ENCODE measurements around the gene MTMR3.

Gene MTMR3

DNA sequence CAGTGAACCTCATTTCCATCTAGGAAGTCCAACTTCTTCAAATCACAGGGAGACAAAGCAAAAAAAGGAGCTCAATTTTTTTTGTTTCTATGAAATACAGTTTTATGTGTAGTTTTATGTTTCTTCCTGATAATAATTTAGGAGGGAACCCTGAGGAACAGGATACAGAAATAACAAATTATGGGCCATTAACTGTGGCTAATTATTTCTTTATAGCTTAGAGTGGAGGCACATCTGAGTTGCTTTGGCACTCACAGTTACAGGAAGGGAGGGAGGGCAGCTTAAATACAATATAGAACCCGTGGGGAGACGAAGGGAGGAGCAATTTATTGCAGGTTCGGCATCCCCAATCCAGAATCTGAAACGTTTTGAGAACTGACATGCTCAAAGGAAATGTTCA, 160.2 kb downstream of the MTMR3 start:
- Histone ChIP-seq H3K79me2 (ENCODE audit: control insufficient read depth, low read length) (no peaks in the 10 kb centered on the region), H4K20me1 (ENCODE audit: control insufficient read depth, insufficient read depth, low read depth, low read length) (no peaks in the 10 kb centered on the region), H3K9me3 (ENCODE audit: control insufficient read depth, insufficient read depth, low read length) (no peaks in the 10 kb centered on the region), H3K4me3 (ENCODE audit: low read length) (no peak overlapping the region), H3K36me3 (ENCODE audit: control insufficient read depth, low read length) (no peaks in the 10 kb centered on the region), H3K9me2 (replicated peaks; ENCODE audit: control insufficient read depth, low read length) (no peaks in the 10 kb centered on the region), H3F3A (ENCODE audit: control insufficient read depth, insufficient read depth) (no peaks in the 10 kb centered on the region), H3K27me3 (ENCODE audit: control insufficient read depth, low read length) (peaks cover 3% of the 10 kb centered on the region; the same call in 1 of the 2 replicates), H3K4me2 (ENCODE audit: low read length) (no peak overlapping the region), H3K27ac (ENCODE audit: low read depth, low read length) (no peak overlapping the region), H3K4me1 (ENCODE audit: control insufficient read depth, low read length) (no peaks in the 10 kb centered on the region)
- TF ChIP-seq EZH2phosphoT487 (IDR thresholded peaks at IDR 0.05; ENCODE audit: borderline replicate concordance, low read length), result no peak
- TF ChIP-seq, protein P1, sequence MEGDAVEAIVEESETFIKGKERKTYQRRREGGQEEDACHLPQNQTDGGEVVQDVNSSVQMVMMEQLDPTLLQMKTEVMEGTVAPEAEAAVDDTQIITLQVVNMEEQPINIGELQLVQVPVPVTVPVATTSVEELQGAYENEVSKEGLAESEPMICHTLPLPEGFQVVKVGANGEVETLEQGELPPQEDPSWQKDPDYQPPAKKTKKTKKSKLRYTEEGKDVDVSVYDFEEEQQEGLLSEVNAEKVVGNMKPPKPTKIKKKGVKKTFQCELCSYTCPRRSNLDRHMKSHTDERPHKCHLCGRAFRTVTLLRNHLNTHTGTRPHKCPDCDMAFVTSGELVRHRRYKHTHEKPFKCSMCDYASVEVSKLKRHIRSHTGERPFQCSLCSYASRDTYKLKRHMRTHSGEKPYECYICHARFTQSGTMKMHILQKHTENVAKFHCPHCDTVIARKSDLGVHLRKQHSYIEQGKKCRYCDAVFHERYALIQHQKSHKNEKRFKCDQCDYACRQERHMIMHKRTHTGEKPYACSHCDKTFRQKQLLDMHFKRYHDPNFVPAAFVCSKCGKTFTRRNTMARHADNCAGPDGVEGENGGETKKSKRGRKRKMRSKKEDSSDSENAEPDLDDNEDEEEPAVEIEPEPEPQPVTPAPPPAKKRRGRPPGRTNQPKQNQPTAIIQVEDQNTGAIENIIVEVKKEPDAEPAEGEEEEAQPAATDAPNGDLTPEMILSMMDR (IDR thresholded peaks at IDR 0.05; ENCODE audit: low read depth, low read length, poor library complexity, severe bottlenecking), result no peak

DNA sequence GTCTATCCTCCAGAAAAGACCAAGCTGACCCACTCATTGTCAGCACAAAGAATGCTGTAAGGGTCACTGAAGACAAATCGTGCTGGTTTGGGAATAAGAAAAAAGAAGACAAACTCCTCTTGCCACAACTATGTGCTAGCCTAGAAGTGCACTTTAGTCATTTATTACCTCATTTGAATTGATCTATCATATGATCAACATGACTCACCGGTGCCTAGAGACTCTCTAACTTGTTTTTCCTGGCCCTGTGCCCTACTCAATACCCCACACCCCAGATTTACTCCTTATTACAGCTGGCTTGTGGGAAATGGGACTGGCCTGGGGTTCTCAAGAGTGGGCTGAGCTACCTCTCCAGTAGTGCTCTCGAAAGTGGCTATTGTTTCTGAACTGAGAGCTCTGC, 161.4 kb downstream of the MTMR3 start:
- no peak overlapping the region for H3K4me2 ChIP-seq (ENCODE audit: low read length)
- no peaks in the 10 kb centered on the region for H3K36me3 ChIP-seq (ENCODE audit: control insufficient read depth, low read length)
- H3K9me3 ChIP-seq (ENCODE audit: control insufficient read depth, insufficient read depth, low read length), result no peaks in the 10 kb centered on the region
- H3K27ac ChIP-seq (ENCODE audit: low read depth, low read length), result no peak overlapping the region
- peaks cover 3% of the 10 kb centered on the region; the same call in 1 of the 2 replicates for H3K27me3 ChIP-seq (ENCODE audit: control insufficient read depth, low read length)
- no peaks in the 10 kb centered on the region for H3F3A ChIP-seq (ENCODE audit: control insufficient read depth, insufficient read depth)
- TF ChIP-seq, protein P1 (IDR thresholded peaks at IDR 0.05; ENCODE audit: low read depth, low read length, poor library complexity, severe bottlenecking), result no peak
- no peak for TF ChIP-seq EZH2phosphoT487 (IDR thresholded peaks at IDR 0.05; ENCODE audit: borderline replicate concordance, low read length)
- H3K9me2 ChIP-seq (replicated peaks; ENCODE audit: control insufficient read depth, low read length), result no peaks in the 10 kb centered on the region
- H3K4me1 ChIP-seq (ENCODE audit: control insufficient read depth, low read length), result no peaks in the 10 kb centered on the region
- no peak overlapping the region for H3K4me3 ChIP-seq (ENCODE audit: low read length)
- H4K20me1 ChIP-seq (ENCODE audit: control insufficient read depth, insufficient read depth, low read depth, low read length), result no peaks in the 10 kb centered on the region
- H3K79me2 ChIP-seq (ENCODE audit: control insufficient read depth, low read length), result no peaks in the 10 kb centered on the region

DNA sequence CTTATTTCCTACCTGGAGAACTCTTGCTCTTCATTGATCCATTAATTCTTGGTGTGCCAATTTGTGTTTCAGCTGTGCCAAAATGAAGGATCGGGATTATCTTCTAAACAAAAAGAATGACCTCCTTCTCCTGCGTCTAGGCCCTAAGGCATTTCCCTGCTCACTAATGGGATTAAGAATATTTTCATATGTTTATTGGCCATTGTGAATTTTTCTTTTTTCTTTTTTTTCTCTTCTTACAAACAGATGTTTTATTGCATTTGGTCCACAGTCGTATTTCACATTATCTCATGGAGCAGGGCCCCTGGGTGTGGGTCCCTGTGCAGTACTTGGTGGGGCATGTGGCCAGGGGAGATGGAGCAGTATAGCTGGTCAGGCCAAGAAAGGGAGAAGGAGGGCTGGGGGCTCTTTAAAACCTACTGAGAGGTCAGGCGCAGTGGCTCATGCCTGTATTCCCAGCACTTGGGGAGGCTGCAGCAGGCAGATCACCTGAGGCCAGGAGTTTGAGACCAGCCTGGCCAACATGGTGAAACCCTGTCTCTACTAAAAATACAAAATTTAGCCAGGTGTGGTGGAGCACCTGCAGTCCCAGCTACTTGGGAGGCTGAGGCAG, 162.0 kb downstream of the MTMR3 start:
- H4K20me1 ChIP-seq (ENCODE audit: control insufficient read depth, insufficient read depth, low read depth, low read length), result no peaks in the 10 kb centered on the region
- H3K36me3 ChIP-seq (ENCODE audit: control insufficient read depth, low read length), result no peaks in the 10 kb centered on the region
- H3K4me3 ChIP-seq (ENCODE audit: low read length), result no peak overlapping the region
- H3F3A ChIP-seq (ENCODE audit: control insufficient read depth, insufficient read depth), result no peaks in the 10 kb centered on the region
- no peak overlapping the region for H3K4me2 ChIP-seq (ENCODE audit: low read length)
- H3K27me3 ChIP-seq (ENCODE audit: control insufficient read depth, low read length), result peaks cover 3% of the 10 kb centered on the region; the same call in 1 of the 2 replicates
- no peak for TF ChIP-seq EZH2phosphoT487 (IDR thresholded peaks at IDR 0.05; ENCODE audit: borderline replicate concordance, low read length)
- TF ChIP-seq, protein P1 (IDR thresholded peaks at IDR 0.05; ENCODE audit: low read depth, low read length, poor library complexity, severe bottlenecking), result no peak
- no peaks in the 10 kb centered on the region for H3K79me2 ChIP-seq (ENCODE audit: control insufficient read depth, low read length)
- H3K9me2 ChIP-seq (replicated peaks; ENCODE audit: control insufficient read depth, low read length), result no peaks in the 10 kb centered on the region
- H3K4me1 ChIP-seq (ENCODE audit: control insufficient read depth, low read length), result no peaks in the 10 kb centered on the region
- no peak overlapping the region for H3K27ac ChIP-seq (ENCODE audit: low read depth, low read length)
- no peaks in the 10 kb centered on the region for H3K9me3 ChIP-seq (ENCODE audit: control insufficient read depth, insufficient read depth, low read length)

Data from DOHH2 (cell line).